HG03103 (cell line): ENCODE results near the gene ALDH1A3.
A peak's percentile ranks its signal among the peaks of the same experiment; 100 is the strongest.

Experiments used
- ATAC-seq: cut with Tn5 transposase; IDR thresholded peaks from one replicate; pipeline ENCODE4 v1.9.1; 2021; ENCODE audit warnings: low read depth; ENCODE audit not compliant: unreplicated experiment

ALDH1A3 gene

GRCh38 chr15:100923076-100923475, 43.4 kb downstream of the ALDH1A3 start:
- no peak for ATAC-seq

- no peak for ATAC-seq
Measured at GRCh38 chr15:100923902-100924301, 44.3 kb downstream of the ALDH1A3 start.

DNA sequence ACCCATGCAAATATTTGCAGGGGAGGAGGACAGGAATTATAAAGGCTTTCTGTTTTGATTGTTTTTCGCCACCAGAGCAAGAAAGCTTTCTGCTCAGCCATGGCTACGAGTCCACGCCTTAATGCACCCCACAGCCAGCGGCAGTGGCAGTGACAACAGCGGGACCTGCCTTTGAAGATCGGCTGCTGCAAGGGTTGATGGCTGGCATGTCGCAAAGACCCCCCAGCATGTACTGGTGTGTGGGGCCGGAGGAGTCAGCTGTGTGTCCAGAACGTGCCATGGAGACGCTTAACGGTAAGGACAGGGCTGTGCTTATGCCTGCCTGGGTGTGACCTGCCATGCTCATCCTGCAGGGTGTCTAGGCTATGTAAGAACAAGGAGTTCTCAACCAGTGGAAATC, 44.8 kb downstream of the ALDH1A3 start:
- no peak for ATAC-seq

DNA sequence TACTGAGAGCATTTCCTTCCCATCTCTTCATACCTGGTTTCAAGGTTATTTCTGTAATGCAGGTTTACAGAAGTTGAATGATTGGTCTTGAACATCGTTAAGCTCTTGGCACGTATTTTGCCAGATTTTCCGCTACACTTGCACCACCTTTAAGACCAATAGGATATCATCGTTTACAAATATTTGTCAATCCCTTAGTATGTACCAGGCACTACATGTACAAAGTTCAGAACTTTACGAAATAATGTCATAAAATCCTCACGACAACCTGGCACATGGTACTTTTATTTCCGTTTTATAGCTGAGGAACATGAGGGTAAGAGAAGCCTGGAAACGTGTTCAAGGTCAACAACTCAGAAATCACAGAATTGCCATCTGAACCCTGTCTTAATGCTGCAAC, 45.8 kb downstream of the ALDH1A3 start:
- no peak for ATAC-seq

GRCh38 chr15:100926258-100926657, 46.6 kb downstream of the ALDH1A3 start:
- ATAC-seq: no peak

DNA sequence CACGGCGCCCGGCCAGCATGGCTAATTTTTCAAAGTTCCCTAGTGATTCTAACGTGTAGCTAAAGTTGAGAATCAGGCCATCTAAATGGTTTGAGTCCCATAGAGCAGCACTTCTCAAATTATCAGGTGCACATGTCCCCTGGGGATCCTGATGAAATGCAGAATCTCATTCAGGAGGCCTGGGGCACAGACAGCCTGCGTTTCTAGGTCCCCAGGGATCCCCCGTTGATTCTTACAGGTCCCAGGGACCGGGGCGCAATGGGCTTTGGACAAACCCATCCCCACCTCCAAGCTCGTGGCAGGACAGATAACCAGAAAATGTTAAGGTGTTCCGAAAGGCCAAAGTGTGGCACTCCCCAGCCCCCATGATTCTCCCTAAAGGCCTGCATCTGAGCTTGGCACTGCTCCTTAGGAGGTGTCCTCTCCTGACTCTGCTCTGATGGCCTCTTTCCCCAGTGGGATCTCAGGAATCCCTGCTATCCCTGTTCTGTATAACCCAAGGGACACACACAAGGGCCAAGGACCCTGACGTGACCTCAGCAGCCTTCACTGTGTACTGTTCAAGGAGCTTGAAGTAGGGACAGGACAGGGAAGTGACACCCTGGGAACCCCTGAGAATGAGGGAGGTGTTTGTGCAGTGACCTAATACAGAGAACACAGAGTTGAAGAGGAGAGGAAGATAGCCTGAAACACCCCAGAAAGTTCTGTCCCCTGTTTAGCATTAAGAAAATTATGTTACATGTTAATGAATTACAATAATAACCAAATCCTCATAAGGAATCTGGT, 47.5 kb downstream of the ALDH1A3 start:
- ATAC-seq: no peak

DNA sequence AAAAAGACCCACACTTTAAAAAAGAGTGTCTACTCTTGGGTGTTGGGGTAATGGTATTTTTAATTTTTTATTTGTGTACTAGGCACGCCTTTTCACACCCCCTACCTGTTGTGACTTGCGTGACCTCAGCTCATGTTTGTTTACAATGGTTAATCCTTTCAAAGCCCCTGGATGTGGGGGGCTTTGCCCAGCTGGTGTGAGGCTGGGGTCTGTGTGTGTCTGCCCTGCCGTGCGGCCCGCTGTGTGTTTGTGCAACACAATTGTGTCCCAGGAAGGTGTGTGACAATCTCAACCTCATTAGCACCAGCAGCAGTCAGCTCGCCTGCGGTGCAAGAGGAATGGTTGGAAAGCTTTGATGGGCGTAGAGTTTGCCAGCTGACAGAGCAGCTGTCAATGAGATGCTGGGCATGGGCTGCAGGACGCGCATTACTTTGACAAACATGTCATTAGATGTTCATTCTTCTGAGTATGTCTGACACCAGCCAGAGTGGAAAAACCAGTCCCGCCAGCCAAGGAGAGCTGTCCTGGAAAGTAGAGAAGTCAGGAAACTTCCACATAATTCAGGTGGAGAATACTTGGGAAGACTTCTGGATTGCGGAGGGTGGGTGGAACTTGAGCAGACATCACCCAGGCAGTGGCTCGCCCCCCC, 49.1 kb downstream of the ALDH1A3 start:
- no peak for ATAC-seq

GRCh38 chr15:100929641-100930042, 50.0 kb downstream of the ALDH1A3 start:
- ATAC-seq: peak; percentile 37

GRCh38 chr15:100930306-100930848, 50.7 kb downstream of the ALDH1A3 start:
- ATAC-seq: no peak

- ATAC-seq: peak; percentile 31
Measured at GRCh38 chr15:100931143-100931890, 51.7 kb downstream of the ALDH1A3 start.

DNA sequence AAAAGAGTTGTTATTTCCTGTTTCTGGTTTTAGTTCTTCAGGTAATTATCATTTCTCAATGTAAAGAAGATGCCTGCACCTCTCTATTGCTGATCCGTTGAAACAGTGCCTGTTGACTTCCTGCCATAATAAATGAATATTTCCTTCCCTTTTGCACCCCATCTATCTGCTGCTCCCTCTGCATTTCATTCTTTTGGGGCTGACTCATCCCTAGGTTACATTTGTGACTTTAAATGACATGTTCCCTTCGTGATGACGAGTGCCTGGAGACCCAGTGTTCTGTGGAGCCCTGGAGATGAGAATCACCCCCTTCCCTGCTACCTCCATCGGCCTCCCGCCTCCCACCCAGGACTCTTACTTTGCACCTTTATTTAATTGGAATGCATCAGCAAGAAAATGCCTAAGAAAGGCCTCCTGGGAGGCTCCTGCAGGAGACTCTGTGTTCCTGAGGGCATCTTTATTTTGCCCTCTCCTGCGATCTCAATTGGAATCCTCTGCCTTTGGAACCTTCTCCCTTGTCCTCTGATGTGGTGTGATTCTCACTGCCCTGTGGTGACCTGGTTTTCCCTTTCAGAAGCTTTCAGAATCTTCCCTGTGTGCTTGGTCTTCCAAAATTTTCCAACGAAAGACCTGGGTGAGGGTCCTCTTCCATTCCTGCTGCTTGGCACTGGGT, 53.2 kb downstream of the ALDH1A3 start:
- ATAC-seq: no peak

DNA sequence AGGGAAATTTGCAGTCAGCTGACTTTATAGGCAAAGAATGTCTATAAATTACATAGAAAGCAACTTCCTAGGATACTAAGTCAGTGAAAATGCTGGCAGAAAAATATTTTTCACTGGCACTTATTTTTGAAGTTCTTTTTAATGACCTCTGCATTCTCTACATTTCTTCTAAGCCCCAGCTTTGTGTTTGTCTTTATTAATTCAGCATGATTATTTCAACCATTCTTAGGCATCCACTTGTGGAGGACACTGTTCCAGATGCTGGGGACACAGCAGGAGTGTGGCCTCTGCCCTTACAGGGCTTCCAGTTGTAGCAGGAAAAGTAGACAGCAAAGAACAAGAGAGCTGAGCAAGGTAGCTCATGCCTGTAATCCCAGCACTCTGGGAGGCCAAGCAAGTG, 54.5 kb downstream of the ALDH1A3 start:
- no peak for ATAC-seq

DNA sequence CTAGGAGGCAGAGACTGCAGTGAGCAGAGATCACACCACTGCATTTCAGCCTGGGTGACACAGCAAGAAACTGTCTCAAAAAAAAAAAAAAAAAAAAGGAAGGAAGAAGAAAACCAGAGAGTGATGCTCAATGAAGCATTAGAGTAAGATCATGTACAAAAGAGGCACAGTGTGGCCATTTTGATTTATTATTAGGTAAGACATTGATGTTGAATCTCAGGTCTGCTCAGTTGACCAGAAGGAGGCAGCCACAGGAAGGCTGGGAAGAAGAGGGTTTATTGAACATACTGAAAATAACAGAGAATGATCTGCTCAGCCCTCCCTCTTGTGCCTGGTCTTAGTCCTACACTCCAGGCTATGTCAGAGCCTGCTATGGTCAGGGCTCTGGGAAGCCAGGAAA, 55.1 kb downstream of the ALDH1A3 start:
- ATAC-seq: no peak

GRCh38 chr15:100937171-100937570, 57.5 kb downstream of the ALDH1A3 start:
- no peak for ATAC-seq

DNA sequence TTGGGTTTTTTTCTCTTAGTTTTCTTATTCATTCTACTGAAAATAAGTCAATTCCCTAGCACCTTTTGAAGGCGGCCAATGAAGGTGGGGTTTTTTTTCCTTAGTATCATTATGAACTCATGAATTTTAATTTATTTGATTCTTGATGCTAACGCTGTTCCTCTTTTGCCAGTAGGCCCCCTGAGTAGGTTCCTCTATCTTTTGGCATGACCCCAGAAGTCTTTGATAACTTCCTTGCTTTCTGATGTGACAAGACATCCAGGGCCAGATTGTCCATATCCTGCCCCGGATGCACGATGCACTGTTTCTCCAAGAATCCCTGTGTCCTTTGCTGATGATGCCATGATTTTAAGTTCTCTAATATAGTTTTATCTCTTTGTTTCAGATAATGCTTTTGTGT, 60.2 kb downstream of the ALDH1A3 start:
- ATAC-seq: no peak

- ATAC-seq: peak; percentile 87
Measured at GRCh38 chr15:100940767-100941379, 61.2 kb downstream of the ALDH1A3 start.

- ATAC-seq: peak; percentile 35
Measured at GRCh38 chr15:100941536-100941935, 61.9 kb downstream of the ALDH1A3 start.

DNA sequence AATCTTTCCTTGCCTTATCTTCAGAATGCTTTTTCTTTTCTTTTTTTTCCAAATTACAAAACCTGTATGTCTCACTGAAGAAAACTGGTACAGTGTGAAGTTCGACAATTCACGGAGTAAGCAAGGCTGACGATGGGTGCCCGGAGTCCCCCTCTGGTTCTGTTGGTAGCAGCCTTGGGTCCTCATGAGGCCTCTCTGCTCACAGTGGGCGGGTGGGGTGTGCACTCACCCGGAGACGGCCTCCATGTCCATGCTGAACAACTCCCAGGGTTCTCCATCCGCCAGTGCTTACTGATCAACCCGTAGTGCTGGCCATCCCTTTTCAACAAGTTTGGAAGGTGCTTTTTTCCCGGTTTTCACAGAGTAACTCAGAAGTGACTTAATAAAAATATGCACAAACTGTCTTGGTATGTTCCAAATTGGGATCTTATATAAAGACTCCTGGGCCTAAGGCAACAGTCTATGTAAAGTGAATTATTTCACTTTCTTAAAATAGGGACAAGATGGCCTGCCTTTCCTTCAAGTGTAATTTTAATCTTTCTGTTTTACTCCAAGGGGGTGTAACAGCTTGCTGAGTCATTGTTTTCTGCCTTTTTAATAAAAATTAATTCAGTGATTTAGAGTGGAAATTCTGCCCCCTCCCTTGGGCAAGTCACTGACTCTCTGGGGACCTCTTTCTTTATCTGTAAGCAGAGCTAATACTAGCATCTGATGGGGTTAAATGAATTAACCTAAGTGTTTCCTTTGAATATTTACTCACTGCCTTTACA, 63.2 kb downstream of the ALDH1A3 start:
- ATAC-seq: no peak

DNA sequence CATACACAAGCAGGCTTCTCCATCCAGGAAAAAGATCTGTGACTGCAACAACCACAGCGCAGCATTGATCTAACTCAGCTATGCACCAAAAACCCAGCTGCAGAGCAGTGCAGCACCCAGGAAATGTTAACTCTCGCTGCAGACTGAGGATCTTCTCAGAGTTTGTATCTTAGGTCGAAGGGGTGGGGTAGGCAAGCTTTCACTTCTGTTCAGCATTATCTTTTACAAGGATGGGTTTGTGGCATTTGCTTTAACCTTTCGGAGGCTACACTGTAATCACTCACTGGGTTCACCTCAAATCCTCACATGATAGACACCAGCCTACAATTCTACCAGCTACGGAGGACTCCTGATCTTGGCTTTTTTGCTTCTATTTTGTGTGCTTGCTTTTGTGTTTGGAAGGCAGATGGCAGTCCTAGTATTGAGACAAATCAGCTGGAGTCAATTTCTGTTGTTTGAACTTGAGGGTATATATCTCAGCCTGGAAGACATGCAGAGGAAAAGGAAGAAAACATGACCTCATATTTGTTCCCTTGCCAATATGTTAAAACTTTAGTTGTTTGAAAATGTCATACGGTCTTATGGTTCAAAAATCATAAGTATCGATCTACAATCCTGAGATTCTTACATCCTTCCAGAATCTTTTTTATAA, 64.7 kb downstream of the ALDH1A3 start:
- no peak for ATAC-seq
